GM23338 (cell line): ENCODE results near the gene RPL41. TPM values are rescaled to one million over a fixed set of nuclear protein-coding genes. Genes with fewer than 3 reads are reported as not detected.

Experiments
- ATAC-seq: fragments of 200-7000 bp; cut with Tn5 transposase; 3 replicates; pipeline ENCODE4 v1.9.1; 2020
- DNase-seq: peaks from one replicate; pipeline ENCODE4 v3.0.0-alpha.2; 2015; ENCODE audit warnings: low spot score
- H2AFZ ChIP-seq: fragments of 200-600 bp; sonication (generic); 2 replicates; pipeline ENCODE4 v1.8.0; 2016; ENCODE audit warnings: antibody characterized with exemption, mild to moderate bottlenecking, moderate library complexity
- H3F3A ChIP-seq: fragments of 200-600 bp; sonication (generic); replicated peaks from 2 replicates; pipeline ENCODE4 v1.8.0; 2017; ENCODE audit warnings: antibody characterized with exemption, mixed run types, low read depth
- H3K27ac ChIP-seq: fragments of 200-600 bp; sonication (generic); 2 replicates; pipeline ENCODE4 v1.6.1; 2016; ENCODE audit warnings: low read depth
- H3K27me3 ChIP-seq: fragments of 200-600 bp; sonication (generic); 2 replicates; pipeline ENCODE4 v1.8.0; 2016; ENCODE audit warnings: mild to moderate bottlenecking, mixed run types, moderate library complexity; ENCODE audit not compliant: insufficient read depth
- H3K36me3 ChIP-seq: fragments of 200-600 bp; sonication (generic); 2 replicates; pipeline ENCODE4 v1.8.0; 2016; ENCODE audit warnings: mild to moderate bottlenecking; ENCODE audit not compliant: insufficient read depth
- H3K4me1 ChIP-seq: fragments of 200-600 bp; sonication (generic); 2 replicates; pipeline ENCODE4 v1.8.0; 2016; ENCODE audit warnings: mild to moderate bottlenecking, moderate library complexity; ENCODE audit not compliant: insufficient read depth
- H3K4me2 ChIP-seq: fragments of 200-600 bp; sonication (generic); 2 replicates; pipeline ENCODE4 v1.7.1; 2017; ENCODE audit warnings: mixed run types
- H3K4me3 ChIP-seq: fragments of 200-600 bp; sonication (generic); 2 replicates; pipeline ENCODE4 v1.6.1; 2016; ENCODE audit warnings: mixed run types
- H3K79me2 ChIP-seq: fragments of 200-600 bp; sonication (generic); replicated peaks from 2 replicates; pipeline ENCODE4 v1.8.0; 2017; ENCODE audit warnings: mild to moderate bottlenecking; ENCODE audit not compliant: insufficient read depth
- H3K9me2 ChIP-seq: fragments of 200-600 bp; sonication (generic); 2 replicates; pipeline ENCODE4 v1.8.0; 2017; ENCODE audit not compliant: insufficient read depth
- H4K20me1 ChIP-seq: fragments of 200-600 bp; sonication (generic); replicated peaks from 2 replicates; pipeline ENCODE4 v1.8.0; 2017; ENCODE audit warnings: mild to moderate bottlenecking; ENCODE audit not compliant: insufficient read depth
- H3K27ac Mint-ChIP-seq: 2 replicates; pipeline ENCODE4 v1.8.0; 2020; ENCODE audit warnings: inconsistent platforms, mild to moderate bottlenecking, moderate library complexity, mixed read lengths
- H3K27me3 Mint-ChIP-seq: 3 replicates; pipeline ENCODE4 v1.8.0; 2022; ENCODE audit warnings: low read depth, mild to moderate bottlenecking, moderate library complexity, mixed read lengths, inconsistent platforms; ENCODE audit not compliant: insufficient read depth, poor library complexity
- H3K36me3 Mint-ChIP-seq: 3 replicates; pipeline ENCODE4 v1.8.0; 2021; ENCODE audit warnings: low read depth, mild to moderate bottlenecking, inconsistent platforms, moderate library complexity, mixed read lengths
- H3K4me1 Mint-ChIP-seq: 3 replicates; pipeline ENCODE4 v1.8.0; 2020; ENCODE audit warnings: mild to moderate bottlenecking, inconsistent platforms, mixed read lengths
- H3K4me3 Mint-ChIP-seq: 3 replicates; pipeline ENCODE4 v1.8.0; 2021; ENCODE audit warnings: moderate library complexity, mild to moderate bottlenecking, inconsistent platforms, mixed read lengths
- H3K9me3 Mint-ChIP-seq: 3 replicates; pipeline ENCODE4 v1.8.0; 2020; ENCODE audit warnings: moderate library complexity, mild to moderate bottlenecking, inconsistent platforms, mixed read lengths
- CREB1 ChIP-seq: fragments of 250-450 bp; sonication (Bioruptor Pico); IDR thresholded peaks from 2 replicates; pipeline ENCODE4 v1.5.0; 2020; ENCODE audit warnings: low read depth, mild to moderate bottlenecking, moderate library complexity
- ETS1 ChIP-seq: IDR thresholded peaks from 2 replicates; pipeline ENCODE4 v1.6.1; 2016; ENCODE audit warnings: antibody characterized with exemption
- EZH2 ChIP-seq: fragments of 200-600 bp; sonication (generic); IDR thresholded peaks from one replicate; pipeline ENCODE4 v1.8.0; 2017; ENCODE audit warnings: antibody characterized with exemption, mild to moderate bottlenecking, low read depth; ENCODE audit not compliant: unreplicated experiment
- EZH2phosphoT487 ChIP-seq: fragments of 200-600 bp; sonication (generic); IDR thresholded peaks from one replicate; pipeline ENCODE4 v1.8.1; 2018; ENCODE audit warnings: antibody characterized with exemption; ENCODE audit not compliant: unreplicated experiment
- POLR2AphosphoS5 ChIP-seq: IDR thresholded peaks from 2 replicates; pipeline ENCODE4 v1.6.1; 2016; ENCODE audit warnings: antibody characterized with exemption, low read depth
- ZNF114 ChIP-seq: fragments of 250-450 bp; sonication (Bioruptor Pico); IDR thresholded peaks from 2 replicates; pipeline ENCODE4 v1.5.0; 2020; ENCODE audit warnings: mild to moderate bottlenecking, moderate library complexity
- ZNF331 ChIP-seq: fragments of 250-450 bp; sonication (Bioruptor Pico); IDR thresholded peaks from 2 replicates; pipeline ENCODE4 v1.5.0; 2020; ENCODE audit warnings: low read depth, mild to moderate bottlenecking, moderate library complexity
- polyA plus RNA-seq: library from polyadenylated mRNA; unstranded; fragments of >200 nt; fragmentation: Nextera tagmentation; extraction: Ambion mirVana; gene quantifications from 2 replicates; pipeline ENCODE4 v1.2.1, GENCODE V29; 2016
- total RNA-seq: library from RNA; depleted of rRNA; stranded (reverse); fragments of >200 nt; shearing (Covaris generic); gene quantifications from 2 replicates; pipeline ENCODE4 v1.2.3, GENCODE V29; 2014
- TF ChIP-seq, protein P1 (sequence below): fragments of 250-450 bp; sonication (Bioruptor Pico); IDR thresholded peaks from 2 replicates; pipeline ENCODE4 v1.5.0; 2020; ENCODE audit warnings: mild to moderate bottlenecking, moderate library complexity

RPL41 gene
- total and polyA plus RNA-seq, 2 experiments from 2014 or later = 2,039 to 3,875 TPM

DNA sequence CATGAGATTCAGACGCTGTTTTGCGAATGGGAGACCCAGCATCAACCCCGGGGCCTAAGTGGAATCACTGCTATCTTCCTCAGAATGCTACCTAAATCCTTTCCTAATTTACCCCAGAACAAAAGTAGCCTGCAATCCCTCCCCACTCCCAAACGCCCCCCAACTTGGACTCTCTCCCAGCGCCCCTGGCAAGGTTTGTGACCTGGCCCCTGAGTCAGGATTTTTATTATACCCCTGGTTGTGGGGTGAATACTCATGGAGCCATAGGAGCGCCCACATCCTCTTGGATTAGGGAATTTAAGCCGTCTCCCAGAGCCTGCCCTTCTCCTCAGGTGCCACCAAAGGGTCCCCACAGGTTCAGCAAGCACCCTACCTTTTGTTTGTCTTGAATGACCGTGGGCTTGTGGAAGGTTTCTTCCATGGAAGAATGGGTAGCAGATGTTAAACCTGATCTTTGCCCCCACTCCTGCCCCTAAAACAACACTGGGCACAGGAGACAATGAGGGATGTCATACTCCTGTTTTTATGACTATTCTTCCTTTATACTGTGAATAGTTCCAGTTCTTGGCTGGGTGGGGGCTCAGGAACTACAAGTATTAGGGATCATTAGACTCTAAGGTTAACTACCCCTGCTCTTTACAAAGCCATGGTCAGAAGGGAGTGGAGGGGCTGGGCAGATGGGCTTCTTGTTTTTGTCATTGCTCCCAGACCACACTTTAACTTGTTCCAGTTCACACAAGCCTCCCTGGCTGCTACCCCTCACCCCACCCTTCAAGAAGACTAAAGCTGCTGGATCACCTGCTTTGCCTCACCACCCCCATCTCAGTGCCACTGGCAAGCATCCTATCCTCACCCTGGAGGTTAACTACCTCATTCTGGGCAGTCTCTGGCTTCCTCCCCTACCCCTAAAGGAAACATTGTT, 36.6 kb downstream of the RPL41 start:
- ATAC-seq = no peak; the same call in 2 of the 3 replicates
- Mint-ChIP-seq H3K4me3 (peak overlapping the region; percentile 96), H3K36me3 (peaks cover 22% of the 10 kb centered on the region), H3K9me3 (no peaks in the 10 kb centered on the region; the same call in 1 of the 3 replicates), H3K27ac (peak overlapping the region; percentile 98), H3K4me1 (peaks cover 26% of the 10 kb centered on the region), H3K27me3 (peaks cover 21% of the 10 kb centered on the region)
- peaks cover 26% of the 10 kb centered on the region for H3F3A ChIP-seq
- H3K4me3 ChIP-seq = peak overlapping the region; percentile 90
- TF ChIP-seq, protein P1, sequence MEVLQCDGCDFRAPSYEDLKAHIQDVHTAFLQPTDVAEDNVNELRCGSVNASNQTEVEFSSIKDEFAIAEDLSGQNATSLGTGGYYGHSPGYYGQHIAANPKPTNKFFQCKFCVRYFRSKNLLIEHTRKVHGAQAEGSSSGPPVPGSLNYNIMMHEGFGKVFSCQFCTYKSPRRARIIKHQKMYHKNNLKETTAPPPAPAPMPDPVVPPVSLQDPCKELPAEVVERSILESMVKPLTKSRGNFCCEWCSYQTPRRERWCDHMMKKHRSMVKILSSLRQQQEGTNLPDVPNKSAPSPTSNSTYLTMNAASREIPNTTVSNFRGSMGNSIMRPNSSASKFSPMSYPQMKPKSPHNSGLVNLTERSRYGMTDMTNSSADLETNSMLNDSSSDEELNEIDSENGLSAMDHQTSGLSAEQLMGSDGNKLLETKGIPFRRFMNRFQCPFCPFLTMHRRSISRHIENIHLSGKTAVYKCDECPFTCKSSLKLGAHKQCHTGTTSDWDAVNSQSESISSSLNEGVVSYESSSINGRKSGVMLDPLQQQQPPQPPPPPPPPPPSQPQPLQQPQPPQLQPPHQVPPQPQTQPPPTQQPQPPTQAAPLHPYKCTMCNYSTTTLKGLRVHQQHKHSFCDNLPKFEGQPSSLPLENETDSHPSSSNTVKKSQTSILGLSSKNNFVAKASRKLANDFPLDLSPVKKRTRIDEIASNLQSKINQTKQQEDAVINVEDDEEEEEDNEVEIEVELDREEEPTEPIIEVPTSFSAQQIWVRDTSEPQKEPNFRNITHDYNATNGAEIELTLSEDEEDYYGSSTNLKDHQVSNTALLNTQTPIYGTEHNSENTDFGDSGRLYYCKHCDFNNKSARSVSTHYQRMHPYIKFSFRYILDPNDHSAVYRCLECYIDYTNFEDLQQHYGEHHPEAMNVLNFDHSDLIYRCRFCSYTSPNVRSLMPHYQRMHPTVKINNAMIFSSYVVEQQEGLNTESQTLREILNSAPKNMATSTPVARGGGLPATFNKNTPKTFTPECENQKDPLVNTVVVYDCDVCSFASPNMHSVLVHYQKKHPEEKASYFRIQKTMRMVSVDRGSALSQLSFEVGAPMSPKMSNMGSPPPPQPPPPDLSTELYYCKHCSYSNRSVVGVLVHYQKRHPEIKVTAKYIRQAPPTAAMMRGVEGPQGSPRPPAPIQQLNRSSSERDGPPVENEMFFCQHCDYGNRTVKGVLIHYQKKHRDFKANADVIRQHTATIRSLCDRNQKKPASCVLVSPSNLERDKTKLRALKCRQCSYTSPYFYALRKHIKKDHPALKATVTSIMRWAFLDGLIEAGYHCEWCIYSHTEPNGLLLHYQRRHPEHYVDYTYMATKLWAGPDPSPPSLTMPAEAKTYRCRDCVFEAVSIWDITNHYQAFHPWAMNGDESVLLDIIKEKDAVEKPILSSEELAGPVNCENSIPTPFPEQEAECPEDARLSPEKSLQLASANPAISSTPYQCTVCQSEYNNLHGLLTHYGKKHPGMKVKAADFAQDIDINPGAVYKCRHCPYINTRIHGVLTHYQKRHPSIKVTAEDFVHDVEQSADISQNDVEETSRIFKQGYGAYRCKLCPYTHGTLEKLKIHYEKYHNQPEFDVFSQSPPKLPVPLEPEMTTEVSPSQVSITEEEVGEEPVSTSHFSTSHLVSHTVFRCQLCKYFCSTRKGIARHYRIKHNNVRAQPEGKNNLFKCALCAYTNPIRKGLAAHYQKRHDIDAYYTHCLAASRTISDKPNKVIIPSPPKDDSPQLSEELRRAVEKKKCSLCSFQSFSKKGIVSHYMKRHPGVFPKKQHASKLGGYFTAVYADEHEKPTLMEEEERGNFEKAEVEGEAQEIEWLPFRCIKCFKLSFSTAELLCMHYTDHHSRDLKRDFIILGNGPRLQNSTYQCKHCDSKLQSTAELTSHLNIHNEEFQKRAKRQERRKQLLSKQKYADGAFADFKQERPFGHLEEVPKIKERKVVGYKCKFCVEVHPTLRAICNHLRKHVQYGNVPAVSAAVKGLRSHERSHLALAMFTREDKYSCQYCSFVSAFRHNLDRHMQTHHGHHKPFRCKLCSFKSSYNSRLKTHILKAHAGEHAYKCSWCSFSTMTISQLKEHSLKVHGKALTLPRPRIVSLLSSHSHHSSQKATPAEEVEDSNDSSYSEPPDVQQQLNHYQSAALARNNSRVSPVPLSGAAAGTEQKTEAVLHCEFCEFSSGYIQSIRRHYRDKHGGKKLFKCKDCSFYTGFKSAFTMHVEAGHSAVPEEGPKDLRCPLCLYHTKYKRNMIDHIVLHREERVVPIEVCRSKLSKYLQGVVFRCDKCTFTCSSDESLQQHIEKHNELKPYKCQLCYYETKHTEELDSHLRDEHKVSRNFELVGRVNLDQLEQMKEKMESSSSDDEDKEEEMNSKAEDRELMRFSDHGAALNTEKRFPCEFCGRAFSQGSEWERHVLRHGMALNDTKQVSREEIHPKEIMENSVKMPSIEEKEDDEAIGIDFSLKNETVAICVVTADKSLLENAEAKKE (CRISPR knock-in tag) = no peak
- no peak for TF ChIP-seq EZH2
- TF ChIP-seq EZH2phosphoT487 = no peak
- no peak for TF ChIP-seq CREB1
- no peak for TF ChIP-seq ZNF331 (CRISPR knock-in tag)
- no peak for TF ChIP-seq ZNF114
- TF ChIP-seq ETS1 = no peak
- no peak for TF ChIP-seq POLR2AphosphoS5
- no peaks in the 10 kb centered on the region for H3K27me3 ChIP-seq
- DNase-seq = no peak
- H3K4me2 ChIP-seq = peak overlapping the region; percentile 89
- peaks cover 22% of the 10 kb centered on the region for H3K4me1 ChIP-seq
- peak overlapping the region; percentile 45; the same call in 1 of the 2 replicates for H3K27ac ChIP-seq
- H3K79me2 ChIP-seq = peaks cover 13% of the 10 kb centered on the region; the same call in 1 of the 2 replicates
- no peaks in the 10 kb centered on the region for H3K9me2 ChIP-seq
- H4K20me1 ChIP-seq = no peaks in the 10 kb centered on the region
- 0 out of 2 replicates have a peak, but pooled peaks cover 2% of the 10 kb centered on the region for H3K36me3 ChIP-seq
- H2AFZ ChIP-seq = peak overlapping the region; percentile 88; the same call in 1 of the 2 replicates
